Vagina (tissue), 2 donors: ENCODE measurements around the gene DACT1.

Source experiments
- POLR2A ChIP-seq, 2 donors: fragments of 450-650 bp; IDR thresholded peaks; one replicate each; pipeline ENCODE4 v1.6.1; 2017; ENCODE audit warnings: antibody characterized with exemption in 2 of 2, mild to moderate bottlenecking in 2 of 2, moderate library complexity in 2 of 2
- TF ChIP-seq, protein P1 (sequence below), 3 experiments: fragments of 450-650 bp in 2 of 3; fragments of 200-600 bp in 1 of 3; sonication (generic) in 1 of 3; IDR thresholded peaks; one replicate each; pipeline ENCODE4 v1.5.1; 2017 to 2019; ENCODE audit warnings: antibody characterized with exemption in 3 of 3, mild to moderate bottlenecking in 2 of 3, moderate library complexity in 2 of 3

DNA sequence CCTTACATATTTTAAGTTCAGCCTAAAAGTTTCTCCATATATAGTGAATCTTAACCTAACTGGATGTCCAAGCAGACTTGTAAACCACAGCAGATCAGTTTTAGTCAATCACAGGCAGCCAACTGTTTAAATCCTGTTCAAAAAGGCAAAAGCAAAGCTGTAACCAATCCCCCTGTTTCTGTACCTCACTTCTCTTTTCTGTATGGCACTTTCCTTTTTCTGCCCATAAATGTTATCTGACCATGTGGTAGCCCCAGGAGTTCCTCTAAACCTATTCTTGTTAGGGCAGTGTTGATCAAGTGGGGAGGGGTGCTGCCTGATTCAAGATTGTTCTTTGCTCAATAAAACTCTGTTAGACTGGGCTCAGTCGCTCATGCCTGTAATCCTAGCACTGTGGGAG lies 8.5 kb upstream of the DACT1 start:
- TF ChIP-seq, protein P1, sequence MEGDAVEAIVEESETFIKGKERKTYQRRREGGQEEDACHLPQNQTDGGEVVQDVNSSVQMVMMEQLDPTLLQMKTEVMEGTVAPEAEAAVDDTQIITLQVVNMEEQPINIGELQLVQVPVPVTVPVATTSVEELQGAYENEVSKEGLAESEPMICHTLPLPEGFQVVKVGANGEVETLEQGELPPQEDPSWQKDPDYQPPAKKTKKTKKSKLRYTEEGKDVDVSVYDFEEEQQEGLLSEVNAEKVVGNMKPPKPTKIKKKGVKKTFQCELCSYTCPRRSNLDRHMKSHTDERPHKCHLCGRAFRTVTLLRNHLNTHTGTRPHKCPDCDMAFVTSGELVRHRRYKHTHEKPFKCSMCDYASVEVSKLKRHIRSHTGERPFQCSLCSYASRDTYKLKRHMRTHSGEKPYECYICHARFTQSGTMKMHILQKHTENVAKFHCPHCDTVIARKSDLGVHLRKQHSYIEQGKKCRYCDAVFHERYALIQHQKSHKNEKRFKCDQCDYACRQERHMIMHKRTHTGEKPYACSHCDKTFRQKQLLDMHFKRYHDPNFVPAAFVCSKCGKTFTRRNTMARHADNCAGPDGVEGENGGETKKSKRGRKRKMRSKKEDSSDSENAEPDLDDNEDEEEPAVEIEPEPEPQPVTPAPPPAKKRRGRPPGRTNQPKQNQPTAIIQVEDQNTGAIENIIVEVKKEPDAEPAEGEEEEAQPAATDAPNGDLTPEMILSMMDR (IDR thresholded peaks at IDR 0.05): no peak
- TF ChIP-seq POLR2A (IDR thresholded peaks at IDR 0.05): no peak
